Measurements from ENCODE around the gene CD68. TPM values are rescaled to one million over a fixed set of nuclear protein-coding genes. Genes with fewer than 3 reads are reported as not detected.
A peak's percentile ranks its signal among the peaks of the same experiment; 100 is the strongest.

Gene CD68
- total and polyA plus RNA-seq, 8 donors = 1.8 to 60.0 (median 7.6) TPM

- Histone ChIP-seq H3K4me3 (no peak overlapping the region), H3K27me3 (no peaks in the 10 kb centered on the region), H3K27ac (no peak overlapping the region), H3K4me1 (peaks cover 18 to 32% (median 25%) of the 10 kb centered on the region in 3 donors), H3K9me3 (no peaks in the 10 kb centered on the region), H3K36me3 (no peaks in the 10 kb centered on the region)
- ATAC-seq (no peak), DNase-seq (no peak), FAIRE-seq (no peak)
- intact Hi-C loops (cut with DNase I) = loop anchor here in 1 of 3 donors (10.0 kb wide), 1 partner anchor 202 kb away; the partner anchor contains the start of genes KCTD11 and TMEM95
- TF ChIP-seq CTCF (IDR thresholded peaks at IDR 0.05) = no peak
- 72 to 76% methylated on average over 12 of the region's 12 CpGs for WGBS, 2 donors
These were observed 22.8 kb upstream of the CD68 start for GRCh38 chr17:7556627-7557026.

DNA sequence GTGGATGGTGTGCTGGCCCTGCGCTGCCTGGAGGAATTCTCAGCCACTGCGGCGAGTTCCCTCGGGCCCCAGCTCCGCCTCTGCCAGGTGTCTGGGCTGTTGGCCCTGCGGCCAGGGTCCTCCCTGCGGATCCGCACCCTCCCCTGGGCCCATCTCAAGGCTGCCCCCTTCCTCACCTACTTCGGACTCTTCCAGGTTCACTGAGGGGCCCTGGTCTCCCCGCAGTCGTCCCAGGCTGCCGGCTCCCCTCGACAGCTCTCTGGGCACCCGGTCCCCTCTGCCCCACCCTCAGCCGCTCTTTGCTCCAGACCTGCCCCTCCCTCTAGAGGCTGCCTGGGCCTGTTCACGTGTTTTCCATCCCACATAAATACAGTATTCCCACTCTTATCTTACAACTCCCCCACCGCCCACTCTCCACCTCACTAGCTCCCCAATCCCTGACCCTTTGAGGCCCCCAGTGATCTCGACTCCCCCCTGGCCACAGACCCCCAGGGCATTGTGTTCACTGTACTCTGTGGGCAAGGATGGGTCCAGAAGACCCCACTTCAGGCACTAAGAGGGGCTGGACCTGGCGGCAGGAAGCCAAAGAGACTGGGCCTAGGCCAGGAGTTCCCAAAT is 22.2 kb upstream of the CD68 start:
- WGBS, 2 donors = 70 to 71% methylated on average over 19 of the region's 19 CpGs
- Histone ChIP-seq H3K4me1 (peaks cover 18 to 32% (median 25%) of the 10 kb centered on the region in 3 donors), H3K27me3 (no peaks in the 10 kb centered on the region), H3K27ac (peak overlapping the region; percentile 80 to 94 (median 90)), H3K4me3 (no peak overlapping the region), H3K36me3 (no peaks in the 10 kb centered on the region), H3K9me3 (no peaks in the 10 kb centered on the region)
- no peak for TF ChIP-seq CTCF (IDR thresholded peaks at IDR 0.05)
- DNase-seq = peak in 3 of 6 donors; percentile 36 to 79 (median 57)
- FAIRE-seq = no peak
- intact Hi-C loops (cut with DNase I) = loop anchor here in 1 of 3 donors (10.0 kb wide), 1 partner anchor 202 kb away; the partner anchor contains the start of genes KCTD11 and TMEM95
- ATAC-seq = no peak

GRCh38 chr17:7557775-7558543 is 21.5 kb upstream of the CD68 start:
- FAIRE-seq = no peak

DNA sequence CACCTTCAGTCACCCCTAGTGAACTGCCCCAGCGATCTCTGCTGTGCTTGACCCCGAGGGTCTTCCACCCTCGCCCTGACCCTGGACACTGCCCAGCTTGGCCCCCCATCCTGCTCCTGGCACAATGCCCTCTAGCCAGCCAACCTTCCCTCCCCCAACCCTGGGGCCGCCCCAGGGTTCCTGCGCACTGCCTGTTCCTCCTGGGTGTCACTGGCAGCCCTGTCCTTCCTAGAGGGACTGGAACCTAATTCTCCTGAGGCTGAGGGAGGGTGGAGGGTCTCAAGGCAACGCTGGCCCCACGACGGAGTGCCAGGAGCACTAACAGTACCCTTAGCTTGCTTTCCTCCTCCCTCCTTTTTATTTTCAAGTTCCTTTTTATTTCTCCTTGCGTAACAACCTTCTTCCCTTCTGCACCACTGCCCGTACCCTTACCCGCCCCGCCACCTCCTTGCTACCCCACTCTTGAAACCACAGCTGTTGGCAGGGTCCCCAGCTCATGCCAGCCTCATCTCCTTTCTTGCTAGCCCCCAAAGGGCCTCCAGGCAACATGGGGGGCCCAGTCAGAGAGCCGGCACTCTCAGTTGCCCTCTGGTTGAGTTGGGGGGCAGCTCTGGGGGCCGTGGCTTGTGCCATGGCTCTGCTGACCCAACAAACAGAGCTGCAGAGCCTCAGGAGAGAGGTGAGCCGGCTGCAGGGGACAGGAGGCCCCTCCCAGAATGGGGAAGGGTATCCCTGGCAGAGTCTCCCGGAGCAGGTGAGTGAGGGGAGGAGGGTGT is 20.7 kb upstream of the CD68 start, which contains the start of gene TNFSF13:
TNFSF13 (plus strand) TSS at position 207 of the 776 bp plus-strand sequence; CDS start at position 497, 290 bp downstream.
- no peak for TF ChIP-seq CTCF (IDR thresholded peaks at IDR 0.05)
- Histone ChIP-seq H3K27me3 (no peaks in the 10 kb centered on the region), H3K36me3 (no peaks in the 10 kb centered on the region), H3K9me3 (no peaks in the 10 kb centered on the region), H3K4me3 (peak within 1 kb of the TSS; percentile 10 to 97 (median 53)), H3K4me1 (peaks cover 25 to 43% (median 30%) of the 10 kb centered on the region in 3 donors), H3K27ac (peak within 1 kb of the TSS; percentile 80 to 94 (median 90))
- FAIRE-seq (no peak), DNase-seq (peak in 5 of 6 donors; percentile 46 to 78 (median 60)), ATAC-seq (peak; percentile 8 to 24 (median 16))
- intact Hi-C loops (cut with DNase I) = loop anchor here in 1 of 3 donors (10.0 kb wide), 1 partner anchor 204 kb away; the partner anchor contains the start of genes KCTD11 and TMEM95
- 8 to 10% methylated on average over 16 of the region's 16 CpGs for WGBS, 2 donors

More at GRCh38 chr17:7557775-7558543, 21.5 kb upstream of the CD68 start:
- Histone ChIP-seq H3K27me3 (no peaks in the 10 kb centered on the region), H3K27ac (peak overlapping the region; percentile 80 to 94 (median 90)), H3K4me1 (peaks cover 25 to 38% (median 25%) of the 10 kb centered on the region in 3 donors), H3K4me3 (peak overlapping the region in 3 of 4 donors; percentile 26 to 97 (median 80)), H3K9me3 (no peaks in the 10 kb centered on the region), H3K36me3 (no peaks in the 10 kb centered on the region)
- intact Hi-C loops (cut with DNase I) = loop anchor here in 1 of 3 donors (10.0 kb wide), 1 partner anchor 203 kb away; the partner anchor contains the start of genes KCTD11 and TMEM95
- DNase-seq = peak; percentile 89 to 98 (median 96)
- ATAC-seq = peak; percentile 65 to 81 (median 78)
- TF ChIP-seq CTCF (IDR thresholded peaks at IDR 0.05) = no peak
- WGBS, 2 donors = 3 to 4% methylated on average over 21 of the region's 21 CpGs
